HCT116 (cell line): ENCODE results near the gene ANO6. TPM values are rescaled to one million over a fixed set of nuclear protein-coding genes. Genes with fewer than 3 reads are reported as not detected.

Source experiments
- ATAC-seq: fragments of 200-7000 bp; cut with Tn5 transposase; 2 replicates; pipeline ENCODE4 v1.9.1; 2020; ENCODE audit warnings: mild to moderate bottlenecking, moderate library complexity
- BruUV-seq: library from RNA; stranded (reverse); fragments of 400-500 nt; replicated peaks from 2 replicates; lab custom pipeline; 2021; lab: Mats Ljungman, UMichigan
- CTCF ChIA-PET: fragments of 300-600 bp; sonication (Branson Sonifier 250); formaldehyde crosslinking; loops from one replicate; lab custom pipeline; 2021; ENCODE audit warnings: antibody characterized with exemption; lab: Charles Lee
- POLR2A ChIA-PET: fragments of 300-600, 350-600 bp; sonication (Branson Sonifier 250); formaldehyde crosslinking; loops from one replicate; lab custom pipeline; 2021; ENCODE audit warnings: antibody characterized with exemption; lab: Charles Lee
- RAD21 ChIA-PET, 2 experiments: fragments of 300-600 bp; sonication (Branson Sonifier 250); formaldehyde crosslinking; loops; one replicate each; lab custom pipeline; 2023; ENCODE audit warnings: low total read pairs in 2 of 2; ENCODE audit not compliant: uncharacterized antibody in 2 of 2, unreplicated experiment in 2 of 2, low non-redundant PET in 1 of 2; lab: Charles Lee
- DNase-seq: peaks from one replicate; pipeline ENCODE4 v3.0.0-alpha.2; 2010; ENCODE audit warnings: low read depth, low spot score
- H2AFZ ChIP-seq: fragments of 200-600 bp; shearing (Covaris generic), sonication (generic); 2 replicates; pipeline ENCODE4 v1.6.1; 2017; ENCODE audit warnings: low read depth, mixed run types, mixed read lengths, antibody characterized with exemption, low read length; ENCODE audit not compliant: poor library complexity, severe bottlenecking
- H3K27ac ChIP-seq: 2 replicates; pipeline ENCODE4 v1.5.1; 2012; ENCODE audit warnings: low read depth, low read length
- H3K27me3 ChIP-seq: fragments of 200-600 bp; sonication (generic); 2 replicates; pipeline ENCODE4 v1.6.1; 2016; ENCODE audit warnings: mixed run types, low read length, mixed read lengths; ENCODE audit not compliant: insufficient read depth
- H3K36me3 ChIP-seq, 2 experiments: fragments of 200-500 bp in 1 of 2; fragments of 200-600 bp in 1 of 2; sonication (Bioruptor generic) in 1 of 2; sonication (generic) in 1 of 2; 2 replicates each; pipeline versions ENCODE4 v1.5.1 to v1.6.1; 2014 to 2016; ENCODE audit warnings: low read length in 2 of 2, inconsistent platforms in 1 of 2, mixed read lengths in 1 of 2, mixed run types in 1 of 2; ENCODE audit not compliant: insufficient read depth in 2 of 2, control insufficient read depth in 1 of 2
- H3K4me1 ChIP-seq, 2 experiments: fragments of 200-600 bp in 1 of 2; sonication (generic) in 1 of 2; 2 replicates each; pipeline versions ENCODE4 v1.5.1 to v1.6.1; 2012 to 2017; ENCODE audit warnings: low read length in 2 of 2, inconsistent platforms in 1 of 2, mild to moderate bottlenecking in 1 of 2, mixed read lengths in 1 of 2, mixed run types in 1 of 2, moderate library complexity in 1 of 2; ENCODE audit not compliant: insufficient read depth in 2 of 2, control insufficient read depth in 1 of 2
- H3K4me2 ChIP-seq: fragments of 200-600 bp; sonication (generic); 2 replicates; pipeline ENCODE4 v1.6.1; 2017; ENCODE audit warnings: mixed run types, low read length, mixed read lengths
- H3K4me3 ChIP-seq, 2 experiments: fragments of 200-600 bp in 1 of 2; sonication (generic) in 1 of 2; replicated peaks in 1 of 2; 2 replicates each; pipeline ENCODE4 v1.5.1; 2011 to 2016; ENCODE audit warnings: low read length in 2 of 2, control low read depth in 1 of 2, low read depth in 1 of 2, mild to moderate bottlenecking in 1 of 2, mixed read lengths in 1 of 2, mixed run types in 1 of 2
- H3K79me2 ChIP-seq: fragments of 200-600 bp; sonication (generic); 2 replicates; pipeline ENCODE4 v1.6.1; 2017; ENCODE audit warnings: mild to moderate bottlenecking, mixed run types, low read length, moderate library complexity, mixed read lengths; ENCODE audit not compliant: insufficient read depth
- H3K9ac ChIP-seq: fragments of 200-600 bp; sonication (generic); 2 replicates; pipeline ENCODE4 v1.6.1; 2016; ENCODE audit warnings: low read length, mixed read lengths
- H3K9me2 ChIP-seq: fragments of 200-600 bp; sonication (generic), shearing (Covaris generic); 2 replicates; pipeline ENCODE4 v1.6.1; 2017; ENCODE audit warnings: mixed run types, mild to moderate bottlenecking, moderate library complexity; ENCODE audit not compliant: insufficient read depth
- H3K9me3 ChIP-seq, 2 experiments: fragments of 200-500 bp in 1 of 2; fragments of 200-600 bp in 1 of 2; sonication (Bioruptor generic) in 1 of 2; sonication (generic) in 1 of 2; 2 replicates each; pipeline ENCODE4 v1.6.1; 2014 to 2017; ENCODE audit warnings: low read length in 2 of 2, mixed read lengths in 2 of 2, inconsistent platforms in 1 of 2, low read depth in 1 of 2, mild to moderate bottlenecking in 1 of 2, mixed run types in 1 of 2, moderate library complexity in 1 of 2; ENCODE audit not compliant: control insufficient read depth in 1 of 2, insufficient read depth in 1 of 2
- H4K20me1 ChIP-seq: fragments of 200-600 bp; sonication (generic), shearing (Covaris generic); 2 replicates; pipeline ENCODE4 v1.6.1; 2017; ENCODE audit warnings: mixed run types, mild to moderate bottlenecking, moderate library complexity; ENCODE audit not compliant: insufficient read depth
- EGR1 ChIP-seq: IDR thresholded peaks from 2 replicates; pipeline ENCODE4 v1.6.1; 2012; ENCODE audit warnings: low read depth
- ELF1 ChIP-seq: IDR thresholded peaks from 2 replicates; pipeline ENCODE4 v1.6.1; 2012; ENCODE audit warnings: low read depth, borderline replicate concordance
- EZH2 ChIP-seq: fragments of 200-600 bp; sonication (generic); IDR thresholded peaks from 2 replicates; pipeline ENCODE4 v1.6.1; 2017; ENCODE audit warnings: antibody characterized with exemption, mixed run types
- FOSL1 ChIP-seq: IDR thresholded peaks from 2 replicates; pipeline ENCODE4 v1.6.1; 2012; ENCODE audit warnings: low read depth
- JUND ChIP-seq: IDR thresholded peaks from 2 replicates; pipeline ENCODE4 v1.6.1; 2012
- POLR2AphosphoS5 ChIP-seq: IDR thresholded peaks from 2 replicates; pipeline ENCODE4 v1.6.1; 2011; ENCODE audit warnings: mild to moderate bottlenecking, low read depth, low read length, moderate library complexity
- SIN3A ChIP-seq: IDR thresholded peaks from 2 replicates; pipeline ENCODE4 v1.6.1; 2012; ENCODE audit warnings: low read depth
- SP1 ChIP-seq: IDR thresholded peaks from 2 replicates; pipeline ENCODE4 v1.6.1; 2012; ENCODE audit warnings: low read depth
- TCF7L2 ChIP-seq: IDR thresholded peaks from 2 replicates; pipeline ENCODE4 v1.7.0; 2011; ENCODE audit warnings: borderline replicate concordance, inconsistent platforms; ENCODE audit not compliant: insufficient read depth, insufficient read length; ENCODE audit errors: extremely low read depth
- intact Hi-C: fragments of 100-400 bp; cut with micrococcal nuclease; formaldehyde crosslinking; loops from 2 replicates; pipeline ENCODE4 v1.10.0; 2022
- total RNA-seq: library from RNA; stranded (reverse); gene quantifications from one replicate; pipeline ENCODE4 v1.2.1, GENCODE V29; 2021; ENCODE audit not compliant: unreplicated experiment
- TF ChIP-seq, protein P1 (sequence below): IDR thresholded peaks from 2 replicates; pipeline ENCODE4 v1.6.1; 2012; ENCODE audit warnings: low read depth
- TF ChIP-seq, protein P2 (sequence below): IDR thresholded peaks from 2 replicates; pipeline ENCODE4 v1.6.1; 2011; ENCODE audit warnings: mild to moderate bottlenecking, low read length, moderate library complexity; ENCODE audit not compliant: insufficient replicate concordance; ENCODE audit errors: extremely low read depth
- TF ChIP-seq, protein P3 (sequence below): IDR thresholded peaks from 2 replicates; pipeline ENCODE4 v1.6.1; 2012
- TF ChIP-seq, protein P4 (sequence below), 3 experiments: fragments of 200-600 bp in 1 of 3; sonication (generic) in 1 of 3; IDR thresholded peaks in 2 of 3; conservative IDR thresholded peaks in 1 of 3; 2 replicates each; pipeline ENCODE4 v1.5.1; 2012 to 2017; ENCODE audit warnings: low read depth in 2 of 3, low read length in 2 of 3, antibody characterized with exemption in 1 of 3, borderline replicate concordance in 1 of 3, control low read depth in 1 of 3, mild to moderate bottlenecking in 1 of 3, mixed read lengths in 1 of 3, mixed run types in 1 of 3, moderate library complexity in 1 of 3; ENCODE audit not compliant: insufficient read depth in 1 of 3

The ANO6 gene
- total RNA-seq, 1 experiment from 2014 or later: 36.7 TPM

DNA sequence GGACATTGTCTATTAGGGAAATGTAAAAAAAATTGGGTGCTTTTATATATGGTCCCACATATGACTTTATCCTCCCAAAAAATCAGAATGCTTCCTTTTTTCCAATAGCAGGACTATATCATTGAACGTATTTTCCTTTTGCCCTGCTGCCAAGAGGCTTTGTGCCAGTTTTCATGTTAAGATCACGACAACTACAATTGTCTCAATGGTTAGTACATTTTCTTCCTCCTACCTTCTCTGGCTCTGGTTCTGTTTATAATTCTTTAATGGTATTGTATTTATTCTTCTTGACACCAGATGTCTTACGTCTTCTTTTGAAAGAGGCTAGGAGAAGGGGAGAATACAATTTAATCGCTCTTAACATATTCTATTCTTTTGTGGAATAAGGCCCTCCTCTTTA lies 106.9 kb downstream of the ANO6 start:
- no peak overlapping the region for H3K4me2 ChIP-seq
- H3K4me3 ChIP-seq: no peak overlapping the region
- H3K27me3 ChIP-seq: no peaks in the 10 kb centered on the region
- no peaks in the 10 kb centered on the region; the same call in 1 of the 2 replicates for H4K20me1 ChIP-seq
- no peak overlapping the region for H3K27ac ChIP-seq
- no peaks in the 10 kb centered on the region for H3K9me3 ChIP-seq
- no peaks in the 10 kb centered on the region; the same call in 1 of the 2 replicates for H3K9me2 ChIP-seq
- ChIA-PET RAD21 (no interaction called here), CTCF (no interaction called here), POLR2A (interaction anchor here (1.0 to 1.4 kb wide), 2 partner anchors 14 to 108 kb away, joined by 3 to 4 read pairs; no protein-coding TSS in a partner anchor)
- H2AFZ ChIP-seq: no peak overlapping the region
- TF ChIP-seq EGR1: no peak
- TF ChIP-seq EZH2: no peak
- TF ChIP-seq, protein P1, sequence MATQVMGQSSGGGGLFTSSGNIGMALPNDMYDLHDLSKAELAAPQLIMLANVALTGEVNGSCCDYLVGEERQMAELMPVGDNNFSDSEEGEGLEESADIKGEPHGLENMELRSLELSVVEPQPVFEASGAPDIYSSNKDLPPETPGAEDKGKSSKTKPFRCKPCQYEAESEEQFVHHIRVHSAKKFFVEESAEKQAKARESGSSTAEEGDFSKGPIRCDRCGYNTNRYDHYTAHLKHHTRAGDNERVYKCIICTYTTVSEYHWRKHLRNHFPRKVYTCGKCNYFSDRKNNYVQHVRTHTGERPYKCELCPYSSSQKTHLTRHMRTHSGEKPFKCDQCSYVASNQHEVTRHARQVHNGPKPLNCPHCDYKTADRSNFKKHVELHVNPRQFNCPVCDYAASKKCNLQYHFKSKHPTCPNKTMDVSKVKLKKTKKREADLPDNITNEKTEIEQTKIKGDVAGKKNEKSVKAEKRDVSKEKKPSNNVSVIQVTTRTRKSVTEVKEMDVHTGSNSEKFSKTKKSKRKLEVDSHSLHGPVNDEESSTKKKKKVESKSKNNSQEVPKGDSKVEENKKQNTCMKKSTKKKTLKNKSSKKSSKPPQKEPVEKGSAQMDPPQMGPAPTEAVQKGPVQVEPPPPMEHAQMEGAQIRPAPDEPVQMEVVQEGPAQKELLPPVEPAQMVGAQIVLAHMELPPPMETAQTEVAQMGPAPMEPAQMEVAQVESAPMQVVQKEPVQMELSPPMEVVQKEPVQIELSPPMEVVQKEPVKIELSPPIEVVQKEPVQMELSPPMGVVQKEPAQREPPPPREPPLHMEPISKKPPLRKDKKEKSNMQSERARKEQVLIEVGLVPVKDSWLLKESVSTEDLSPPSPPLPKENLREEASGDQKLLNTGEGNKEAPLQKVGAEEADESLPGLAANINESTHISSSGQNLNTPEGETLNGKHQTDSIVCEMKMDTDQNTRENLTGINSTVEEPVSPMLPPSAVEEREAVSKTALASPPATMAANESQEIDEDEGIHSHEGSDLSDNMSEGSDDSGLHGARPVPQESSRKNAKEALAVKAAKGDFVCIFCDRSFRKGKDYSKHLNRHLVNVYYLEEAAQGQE: no peak
- TF ChIP-seq ELF1: no peak
- TF ChIP-seq, protein P2, sequence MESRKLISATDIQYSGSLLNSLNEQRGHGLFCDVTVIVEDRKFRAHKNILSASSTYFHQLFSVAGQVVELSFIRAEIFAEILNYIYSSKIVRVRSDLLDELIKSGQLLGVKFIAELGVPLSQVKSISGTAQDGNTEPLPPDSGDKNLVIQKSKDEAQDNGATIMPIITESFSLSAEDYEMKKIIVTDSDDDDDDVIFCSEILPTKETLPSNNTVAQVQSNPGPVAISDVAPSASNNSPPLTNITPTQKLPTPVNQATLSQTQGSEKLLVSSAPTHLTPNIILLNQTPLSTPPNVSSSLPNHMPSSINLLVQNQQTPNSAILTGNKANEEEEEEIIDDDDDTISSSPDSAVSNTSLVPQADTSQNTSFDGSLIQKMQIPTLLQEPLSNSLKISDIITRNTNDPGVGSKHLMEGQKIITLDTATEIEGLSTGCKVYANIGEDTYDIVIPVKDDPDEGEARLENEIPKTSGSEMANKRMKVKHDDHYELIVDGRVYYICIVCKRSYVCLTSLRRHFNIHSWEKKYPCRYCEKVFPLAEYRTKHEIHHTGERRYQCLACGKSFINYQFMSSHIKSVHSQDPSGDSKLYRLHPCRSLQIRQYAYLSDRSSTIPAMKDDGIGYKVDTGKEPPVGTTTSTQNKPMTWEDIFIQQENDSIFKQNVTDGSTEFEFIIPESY: no peak
- no peak for TF ChIP-seq TCF7L2
- TF ChIP-seq, protein P3, sequence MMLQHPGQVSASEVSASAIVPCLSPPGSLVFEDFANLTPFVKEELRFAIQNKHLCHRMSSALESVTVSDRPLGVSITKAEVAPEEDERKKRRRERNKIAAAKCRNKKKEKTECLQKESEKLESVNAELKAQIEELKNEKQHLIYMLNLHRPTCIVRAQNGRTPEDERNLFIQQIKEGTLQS: no peak
- TF ChIP-seq SP1: no peak
- TF ChIP-seq FOSL1: no peak
- TF ChIP-seq, protein P4, sequence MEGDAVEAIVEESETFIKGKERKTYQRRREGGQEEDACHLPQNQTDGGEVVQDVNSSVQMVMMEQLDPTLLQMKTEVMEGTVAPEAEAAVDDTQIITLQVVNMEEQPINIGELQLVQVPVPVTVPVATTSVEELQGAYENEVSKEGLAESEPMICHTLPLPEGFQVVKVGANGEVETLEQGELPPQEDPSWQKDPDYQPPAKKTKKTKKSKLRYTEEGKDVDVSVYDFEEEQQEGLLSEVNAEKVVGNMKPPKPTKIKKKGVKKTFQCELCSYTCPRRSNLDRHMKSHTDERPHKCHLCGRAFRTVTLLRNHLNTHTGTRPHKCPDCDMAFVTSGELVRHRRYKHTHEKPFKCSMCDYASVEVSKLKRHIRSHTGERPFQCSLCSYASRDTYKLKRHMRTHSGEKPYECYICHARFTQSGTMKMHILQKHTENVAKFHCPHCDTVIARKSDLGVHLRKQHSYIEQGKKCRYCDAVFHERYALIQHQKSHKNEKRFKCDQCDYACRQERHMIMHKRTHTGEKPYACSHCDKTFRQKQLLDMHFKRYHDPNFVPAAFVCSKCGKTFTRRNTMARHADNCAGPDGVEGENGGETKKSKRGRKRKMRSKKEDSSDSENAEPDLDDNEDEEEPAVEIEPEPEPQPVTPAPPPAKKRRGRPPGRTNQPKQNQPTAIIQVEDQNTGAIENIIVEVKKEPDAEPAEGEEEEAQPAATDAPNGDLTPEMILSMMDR (IDR thresholded peaks at IDR 0.05 in 2 of 3, conservative IDR thresholded peaks at IDR 0.05 in 1 of 3; ENCODE audit: borderline replicate concordance in 1 of 3, insufficient read depth in 1 of 3, low read depth in 2 of 3, low read length in 2 of 3): no peak
- TF ChIP-seq SIN3A: no peak
- no peak for TF ChIP-seq JUND
- no peak for TF ChIP-seq POLR2AphosphoS5
- H3K79me2 ChIP-seq: 0 out of 2 replicates have a peak, but pooled peaks cover 2% of the 10 kb centered on the region
- peaks cover 0 to 5% of the 10 kb centered on the region in 2 experiments; a peak in 2 of 4 replicates for H3K4me1 ChIP-seq
- ATAC-seq (no peak), DNase-seq (no peak)
- no TSS peak for BruUV-seq
- intact Hi-C loops: no loop called here
- no peaks in the 10 kb centered on the region for H3K36me3 ChIP-seq
- H3K9ac ChIP-seq: no peak overlapping the region
